Gastrocnemius medialis (tissue), 4 donors: ENCODE measurements around the gene B3GNT9. TPM values are rescaled to one million over a fixed set of nuclear protein-coding genes. Genes with fewer than 3 reads are reported as not detected.

ENCODE experiments used
- ATAC-seq, 2 donors: fragments of 150-250 bp; one replicate each; pipeline ENCODE4 v1.9.1; 2016
- DNase-seq, 2 donors: peaks; one replicate each; pipeline ENCODE4 v3.0.0-alpha.2; 2019
- H3K27ac ChIP-seq, 4 donors: fragments of 200-600 bp; sonication (generic); 1 replicate in 1 of 4; 2 replicates in 3 of 4; pipeline ENCODE4 v1.5.1; 2016 to 2018; ENCODE audit warnings: mild to moderate bottlenecking in 2 of 4, moderate library complexity in 1 of 4
- H3K27me3 ChIP-seq, 3 donors: fragments of 200-600 bp; sonication (generic) in 2 of 3; 1 replicate in 1 of 3; 2 replicates in 2 of 3; pipeline versions ENCODE4 v1.5.1 to v1.6.0; 2016 to 2019; ENCODE audit warnings: mild to moderate bottlenecking in 1 of 3, moderate library complexity in 1 of 3
- H3K36me3 ChIP-seq, 2 donors: fragments of 200-600 bp; sonication (generic) in 1 of 2; one replicate each; pipeline ENCODE4 v1.5.1; 2017 to 2018
- H3K4me1 ChIP-seq, 2 donors: fragments of 200-600 bp; sonication (generic) in 1 of 2; one replicate each; pipeline ENCODE4 v1.5.1; 2016 to 2017; ENCODE audit warnings: mild to moderate bottlenecking in 2 of 2
- H3K4me3 ChIP-seq, 4 donors: fragments of 200-600 bp; sonication (generic) in 3 of 4; 1 replicate in 1 of 4; 2 replicates in 3 of 4; pipeline ENCODE4 v1.5.1; 2016 to 2019; ENCODE audit warnings: mild to moderate bottlenecking in 2 of 4
- H3K9me3 ChIP-seq, 3 donors: fragments of 200-600 bp; sonication (generic) in 2 of 3; 1 replicate in 1 of 3; 2 replicates in 2 of 3; pipeline ENCODE4 v1.5.1; 2016 to 2019
- POLR2A ChIP-seq, 2 donors: fragments of 450-650 bp; IDR thresholded peaks; one replicate each; pipeline ENCODE4 v1.6.1; 2017; ENCODE audit warnings: antibody characterized with exemption in 2 of 2, mild to moderate bottlenecking in 2 of 2, moderate library complexity in 2 of 2
- in situ Hi-C, 4 donors: fragments of 200-750 bp; cut with MboI; loops; one replicate each; pipeline versions ENCODE4 v1.15.0 to v1.8.0; 2017; ENCODE audit warnings: low sequenced_read_pairs in 4 of 4
- intact Hi-C: fragments of 100-400 bp; cut with DNase I; formaldehyde crosslinking; loops from one replicate; pipeline ENCODE4 v1.15.1; 2023; ENCODE audit warnings: low total_unique reads
- total RNA-seq, 4 donors: library from RNA; depleted of rRNA; stranded (reverse); fragments of >200 nt; gene quantifications; one replicate each; pipeline versions ENCODE4 v1.1.0 to v1.2.3, GENCODE V29; 2016
- TF ChIP-seq, protein P1 (sequence below), 5 experiments: fragments of 450-650 bp in 3 of 5; fragments of 200-600 bp in 2 of 5; sonication (generic) in 2 of 5; IDR thresholded peaks in 4 of 5; conservative IDR thresholded peaks in 1 of 5; 1 replicate in 4 of 5; 2 replicates in 1 of 5; pipeline ENCODE4 v1.5.1; 2016 to 2019; ENCODE audit warnings: antibody characterized with exemption in 5 of 5, mild to moderate bottlenecking in 3 of 5, moderate library complexity in 3 of 5

The B3GNT9 gene
- total RNA-seq, 4 donors from 2014 or later = 1.5 to 3.1 (median 2.6) TPM

DNA sequence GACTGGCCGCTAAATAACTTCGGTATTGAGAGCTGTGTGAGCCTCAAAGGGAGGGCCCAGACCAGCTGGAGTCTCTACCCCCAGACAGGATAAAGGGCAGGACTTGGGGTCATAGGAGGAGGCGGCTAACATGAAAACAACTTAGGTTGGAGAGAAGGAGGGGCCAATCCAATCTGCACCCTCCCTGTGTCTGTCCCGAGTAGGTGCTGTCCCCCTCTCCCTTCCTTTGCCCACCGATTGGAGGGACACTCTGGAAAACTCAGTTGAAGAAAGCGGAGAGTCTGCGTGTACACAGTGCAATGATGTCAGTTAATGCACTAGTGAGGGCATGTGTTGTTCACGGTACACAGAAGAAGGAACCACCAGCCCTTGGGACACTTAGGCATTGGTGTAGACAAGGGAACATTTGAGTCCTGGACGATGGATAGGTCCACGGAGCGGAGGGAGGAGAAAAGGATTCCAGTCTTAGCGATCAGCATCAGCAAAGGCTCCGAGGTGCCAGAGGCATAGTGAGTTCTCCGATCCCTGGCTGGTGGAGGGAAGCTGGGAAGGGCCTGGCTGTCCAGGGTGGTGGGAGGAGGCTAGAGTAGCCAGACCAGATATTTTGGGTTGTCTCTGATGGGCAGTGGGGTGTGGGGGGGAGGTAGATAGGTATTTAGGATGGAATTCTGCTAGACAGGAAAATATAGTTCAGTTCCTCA, 20.3 kb upstream of the B3GNT9 start:
- TF ChIP-seq, protein P1, sequence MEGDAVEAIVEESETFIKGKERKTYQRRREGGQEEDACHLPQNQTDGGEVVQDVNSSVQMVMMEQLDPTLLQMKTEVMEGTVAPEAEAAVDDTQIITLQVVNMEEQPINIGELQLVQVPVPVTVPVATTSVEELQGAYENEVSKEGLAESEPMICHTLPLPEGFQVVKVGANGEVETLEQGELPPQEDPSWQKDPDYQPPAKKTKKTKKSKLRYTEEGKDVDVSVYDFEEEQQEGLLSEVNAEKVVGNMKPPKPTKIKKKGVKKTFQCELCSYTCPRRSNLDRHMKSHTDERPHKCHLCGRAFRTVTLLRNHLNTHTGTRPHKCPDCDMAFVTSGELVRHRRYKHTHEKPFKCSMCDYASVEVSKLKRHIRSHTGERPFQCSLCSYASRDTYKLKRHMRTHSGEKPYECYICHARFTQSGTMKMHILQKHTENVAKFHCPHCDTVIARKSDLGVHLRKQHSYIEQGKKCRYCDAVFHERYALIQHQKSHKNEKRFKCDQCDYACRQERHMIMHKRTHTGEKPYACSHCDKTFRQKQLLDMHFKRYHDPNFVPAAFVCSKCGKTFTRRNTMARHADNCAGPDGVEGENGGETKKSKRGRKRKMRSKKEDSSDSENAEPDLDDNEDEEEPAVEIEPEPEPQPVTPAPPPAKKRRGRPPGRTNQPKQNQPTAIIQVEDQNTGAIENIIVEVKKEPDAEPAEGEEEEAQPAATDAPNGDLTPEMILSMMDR (IDR thresholded peaks at IDR 0.05 in 4 of 5, conservative IDR thresholded peaks at IDR 0.05 in 1 of 5) = no peak
- TF ChIP-seq POLR2A (IDR thresholded peaks at IDR 0.05) = peak in 1 of 2 donors; percentile 65
- H3K4me1 ChIP-seq = peaks cover 51 to 56% of the 10 kb centered on the region in 2 donors
- intact Hi-C loops = loop anchor here (5.0 kb wide), 1 partner anchor 71 kb away; no protein-coding TSS in a partner anchor
- peak; percentile 21 to 34 for ATAC-seq
- peak overlapping the region; percentile 54 to 78 (median 66) for H3K4me3 ChIP-seq
- peak in 1 of 2 donors; percentile 61 for DNase-seq
- peak overlapping the region; percentile 94 to 100 (median 96) for H3K27ac ChIP-seq
- no peaks in the 10 kb centered on the region for H3K27me3 ChIP-seq
- no peaks in the 10 kb centered on the region for H3K36me3 ChIP-seq
- in situ Hi-C loops = no loop called here
- no peaks in the 10 kb centered on the region for H3K9me3 ChIP-seq

DNA sequence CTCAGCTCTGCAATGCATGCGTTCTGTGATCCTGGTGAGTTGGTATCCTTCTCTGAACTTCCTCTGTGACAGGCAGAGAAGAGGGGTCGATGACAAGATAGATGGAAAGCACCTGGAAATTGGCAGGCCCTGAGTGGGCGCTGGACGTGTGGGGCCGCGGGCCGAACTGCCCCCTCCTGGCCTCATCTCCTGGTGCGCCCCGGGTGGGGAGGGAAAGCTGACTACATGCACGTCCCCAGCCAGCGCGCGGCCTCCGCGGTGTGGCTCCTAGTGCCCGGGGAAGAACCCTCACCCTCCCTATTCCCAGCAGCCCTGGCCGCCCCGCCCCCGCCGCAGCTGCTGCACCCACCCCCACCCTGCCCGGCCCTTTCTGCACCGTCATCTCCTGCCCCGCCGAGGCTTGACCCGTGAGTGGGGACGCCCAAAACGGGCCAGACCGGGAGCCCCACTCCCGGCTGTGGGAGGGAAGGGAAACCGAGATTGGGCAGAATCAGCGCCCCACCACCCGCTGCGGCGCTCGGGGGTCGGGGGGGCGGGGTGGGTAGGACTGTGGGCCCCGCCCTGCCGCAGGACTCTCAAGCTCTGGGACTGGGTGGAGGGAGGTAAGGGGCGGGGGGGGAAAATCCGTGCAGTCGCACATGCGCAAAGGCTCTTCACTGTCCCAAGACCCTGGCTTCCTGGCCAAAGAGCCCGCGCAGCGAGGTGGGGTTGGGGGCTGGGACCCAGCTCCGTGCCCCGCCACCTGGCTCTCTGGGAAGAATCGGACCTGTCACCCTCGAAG, 19.6 kb upstream of the B3GNT9 start, which contains the start of gene NOL3:
NOL3 (plus strand) TSS at position 371 of the 781 bp plus-strand sequence.
- intact Hi-C loops (loop anchor here (5.0 kb wide), 1 partner anchor 72 kb away; no protein-coding TSS in a partner anchor), in situ Hi-C loops (no loop called here)
- H3K36me3 ChIP-seq = no peaks in the 10 kb centered on the region
- TF ChIP-seq POLR2A (IDR thresholded peaks at IDR 0.05) = peak; percentile 81 to 87
- TF ChIP-seq, protein P1 (IDR thresholded peaks at IDR 0.05 in 4 of 5, conservative IDR thresholded peaks at IDR 0.05 in 1 of 5) = no peak
- peaks cover 52 to 55% of the 10 kb centered on the region in 2 donors for H3K4me1 ChIP-seq
- H3K27ac ChIP-seq = peak within 1 kb of the TSS; percentile 94 to 100 (median 96)
- H3K27me3 ChIP-seq = no peaks in the 10 kb centered on the region
- DNase-seq = peak; percentile 83 to 91
- ATAC-seq = peak; percentile 62 to 68
- peak within 1 kb of the TSS; percentile 54 to 78 (median 66) for H3K4me3 ChIP-seq
- no peaks in the 10 kb centered on the region for H3K9me3 ChIP-seq

DNA sequence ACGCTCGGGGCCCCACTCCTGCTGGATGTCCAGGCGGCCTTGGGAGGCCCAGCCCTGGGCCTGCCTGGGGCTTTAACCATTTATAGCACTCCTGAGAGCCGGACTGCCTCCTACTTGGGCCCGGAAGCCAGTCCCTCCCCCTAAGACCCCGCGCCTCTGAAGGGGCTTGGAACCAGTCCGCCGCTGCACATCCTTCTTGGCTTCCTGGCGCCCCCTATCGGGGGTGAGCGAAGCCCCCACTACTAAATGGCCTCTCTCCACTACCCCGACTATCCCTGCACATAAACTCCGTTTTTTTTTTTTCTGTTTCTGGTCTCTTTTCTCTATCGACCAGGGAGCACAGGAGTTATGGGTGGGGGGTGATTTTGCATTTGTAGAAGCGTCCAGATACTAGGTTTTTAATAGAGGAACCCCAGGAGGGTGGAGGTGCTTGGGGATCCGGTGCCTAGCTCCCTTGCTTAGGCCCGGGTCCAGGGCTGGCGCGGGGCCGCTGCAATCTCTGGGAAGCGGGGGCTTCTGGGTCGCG, 18.9 kb upstream of the B3GNT9 start:
- H3K4me3 ChIP-seq = peak overlapping the region; percentile 54 to 78 (median 66)
- in situ Hi-C loops = no loop called here
- intact Hi-C loops = loop anchor here (5.0 kb wide), 1 partner anchor 73 kb away; no protein-coding TSS in a partner anchor
- H3K4me1 ChIP-seq = peaks cover 52 to 55% of the 10 kb centered on the region in 2 donors
- no peaks in the 10 kb centered on the region for H3K36me3 ChIP-seq
- DNase-seq = peak in 1 of 2 donors; percentile 63
- ATAC-seq = peak in 1 of 2 donors; percentile 12
- no peaks in the 10 kb centered on the region for H3K27me3 ChIP-seq
- H3K9me3 ChIP-seq = no peaks in the 10 kb centered on the region
- no peak for TF ChIP-seq POLR2A (IDR thresholded peaks at IDR 0.05)
- TF ChIP-seq, protein P1 (IDR thresholded peaks at IDR 0.05 in 4 of 5, conservative IDR thresholded peaks at IDR 0.05 in 1 of 5) = peak; percentile 26 to 77 (median 66)
- peak overlapping the region; percentile 94 to 100 (median 96) for H3K27ac ChIP-seq

DNA sequence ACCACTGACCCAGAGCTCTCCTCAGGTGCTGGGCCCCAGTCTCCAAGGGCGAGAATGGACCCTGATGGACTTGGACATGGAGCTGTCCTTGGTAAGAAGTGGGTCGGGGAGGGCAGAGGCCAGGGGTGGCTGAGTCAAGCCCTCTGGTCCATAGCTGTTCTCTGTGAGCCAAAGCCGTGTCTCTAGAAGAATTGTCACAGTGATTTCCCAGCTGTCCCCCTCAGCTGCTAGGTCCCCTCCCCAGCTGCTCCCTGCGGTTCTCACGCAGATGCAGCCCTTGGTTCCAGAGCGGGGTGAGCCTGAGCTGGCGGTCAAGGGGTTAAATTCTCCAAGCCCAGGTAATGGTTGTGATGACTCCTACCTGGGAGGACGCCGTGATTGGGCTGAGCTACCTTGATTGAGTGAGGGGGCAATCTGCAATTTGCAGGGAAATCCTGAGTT, 18.2 kb upstream of the B3GNT9 start:
- Histone ChIP-seq H3K9me3 (no peaks in the 10 kb centered on the region), H3K27ac (peak overlapping the region; percentile 94 to 100 (median 96)), H3K27me3 (no peaks in the 10 kb centered on the region), H3K4me1 (peaks cover 53 to 55% of the 10 kb centered on the region in 2 donors), H3K36me3 (no peaks in the 10 kb centered on the region), H3K4me3 (peak overlapping the region in 2 of 4 donors; percentile 54 to 78)
- ATAC-seq (no peak), DNase-seq (no peak)
- no peak for TF ChIP-seq POLR2A (IDR thresholded peaks at IDR 0.05)
- TF ChIP-seq, protein P1 (IDR thresholded peaks at IDR 0.05 in 4 of 5, conservative IDR thresholded peaks at IDR 0.05 in 1 of 5) = no peak
- in situ Hi-C loops = no loop called here
- intact Hi-C loops = no loop called here
